ENCODE measurements around the gene ZMIZ1.

- no peak for TF ChIP-seq TAF1 (IDR thresholded peaks at IDR 0.05; ENCODE audit: borderline replicate concordance, insufficient read depth, low read length)
- TF ChIP-seq REST (IDR thresholded peaks at IDR 0.05; ENCODE audit: insufficient read depth in 1 of 2, low read depth in 2 of 2, low read length in 2 of 2): no peak
- TF ChIP-seq SIN3A (IDR thresholded peaks at IDR 0.05; ENCODE audit: borderline replicate concordance, insufficient read depth, low read length): no peak
Observed at GRCh38 chr10:79273604-79274003, 204.8 kb downstream of the ZMIZ1 start.
